GM23338 (cell line): ENCODE results near the gene VSTM2L. TPM values are rescaled to one million over a fixed set of nuclear protein-coding genes. Genes with fewer than 3 reads are reported as not detected.
A peak's percentile ranks its signal among the peaks of the same experiment; 100 is the strongest.

Experiments
- ATAC-seq: fragments of 200-7000 bp; cut with Tn5 transposase; 3 replicates; pipeline ENCODE4 v1.9.1; 2020
- DNase-seq: peaks from one replicate; pipeline ENCODE4 v3.0.0-alpha.2; 2015; ENCODE audit warnings: low spot score
- H2AFZ ChIP-seq: fragments of 200-600 bp; sonication (generic); 2 replicates; pipeline ENCODE4 v1.8.0; 2016; ENCODE audit warnings: antibody characterized with exemption, mild to moderate bottlenecking, moderate library complexity
- H3F3A ChIP-seq: fragments of 200-600 bp; sonication (generic); replicated peaks from 2 replicates; pipeline ENCODE4 v1.8.0; 2017; ENCODE audit warnings: antibody characterized with exemption, mixed run types, low read depth
- H3K27ac ChIP-seq: fragments of 200-600 bp; sonication (generic); 2 replicates; pipeline ENCODE4 v1.6.1; 2016; ENCODE audit warnings: low read depth
- H3K27me3 ChIP-seq: fragments of 200-600 bp; sonication (generic); 2 replicates; pipeline ENCODE4 v1.8.0; 2016; ENCODE audit warnings: mild to moderate bottlenecking, mixed run types, moderate library complexity; ENCODE audit not compliant: insufficient read depth
- H3K36me3 ChIP-seq: fragments of 200-600 bp; sonication (generic); 2 replicates; pipeline ENCODE4 v1.8.0; 2016; ENCODE audit warnings: mild to moderate bottlenecking; ENCODE audit not compliant: insufficient read depth
- H3K4me1 ChIP-seq: fragments of 200-600 bp; sonication (generic); 2 replicates; pipeline ENCODE4 v1.8.0; 2016; ENCODE audit warnings: mild to moderate bottlenecking, moderate library complexity; ENCODE audit not compliant: insufficient read depth
- H3K4me2 ChIP-seq: fragments of 200-600 bp; sonication (generic); 2 replicates; pipeline ENCODE4 v1.7.1; 2017; ENCODE audit warnings: mixed run types
- H3K4me3 ChIP-seq: fragments of 200-600 bp; sonication (generic); 2 replicates; pipeline ENCODE4 v1.6.1; 2016; ENCODE audit warnings: mixed run types
- H3K79me2 ChIP-seq: fragments of 200-600 bp; sonication (generic); replicated peaks from 2 replicates; pipeline ENCODE4 v1.8.0; 2017; ENCODE audit warnings: mild to moderate bottlenecking; ENCODE audit not compliant: insufficient read depth
- H3K9me2 ChIP-seq: fragments of 200-600 bp; sonication (generic); 2 replicates; pipeline ENCODE4 v1.8.0; 2017; ENCODE audit not compliant: insufficient read depth
- H4K20me1 ChIP-seq: fragments of 200-600 bp; sonication (generic); replicated peaks from 2 replicates; pipeline ENCODE4 v1.8.0; 2017; ENCODE audit warnings: mild to moderate bottlenecking; ENCODE audit not compliant: insufficient read depth
- H3K27ac Mint-ChIP-seq: 2 replicates; pipeline ENCODE4 v1.8.0; 2020; ENCODE audit warnings: inconsistent platforms, mild to moderate bottlenecking, moderate library complexity, mixed read lengths
- H3K27me3 Mint-ChIP-seq: 3 replicates; pipeline ENCODE4 v1.8.0; 2022; ENCODE audit warnings: low read depth, mild to moderate bottlenecking, moderate library complexity, mixed read lengths, inconsistent platforms; ENCODE audit not compliant: insufficient read depth, poor library complexity
- H3K36me3 Mint-ChIP-seq: 3 replicates; pipeline ENCODE4 v1.8.0; 2021; ENCODE audit warnings: low read depth, mild to moderate bottlenecking, inconsistent platforms, moderate library complexity, mixed read lengths
- H3K4me1 Mint-ChIP-seq: 3 replicates; pipeline ENCODE4 v1.8.0; 2020; ENCODE audit warnings: mild to moderate bottlenecking, inconsistent platforms, mixed read lengths
- H3K4me3 Mint-ChIP-seq: 3 replicates; pipeline ENCODE4 v1.8.0; 2021; ENCODE audit warnings: moderate library complexity, mild to moderate bottlenecking, inconsistent platforms, mixed read lengths
- H3K9me3 Mint-ChIP-seq: 3 replicates; pipeline ENCODE4 v1.8.0; 2020; ENCODE audit warnings: moderate library complexity, mild to moderate bottlenecking, inconsistent platforms, mixed read lengths
- CREB1 ChIP-seq: fragments of 250-450 bp; sonication (Bioruptor Pico); IDR thresholded peaks from 2 replicates; pipeline ENCODE4 v1.5.0; 2020; ENCODE audit warnings: low read depth, mild to moderate bottlenecking, moderate library complexity
- EZH2 ChIP-seq: fragments of 200-600 bp; sonication (generic); IDR thresholded peaks from one replicate; pipeline ENCODE4 v1.8.0; 2017; ENCODE audit warnings: antibody characterized with exemption, mild to moderate bottlenecking, low read depth; ENCODE audit not compliant: unreplicated experiment
- EZH2phosphoT487 ChIP-seq: fragments of 200-600 bp; sonication (generic); IDR thresholded peaks from one replicate; pipeline ENCODE4 v1.8.1; 2018; ENCODE audit warnings: antibody characterized with exemption; ENCODE audit not compliant: unreplicated experiment
- JUNB ChIP-seq: IDR thresholded peaks from one replicate; pipeline ENCODE4 v1.6.1; 2016; ENCODE audit warnings: antibody characterized with exemption; ENCODE audit not compliant: unreplicated experiment
- NANOG ChIP-seq: IDR thresholded peaks from 2 replicates; pipeline ENCODE4 v1.6.1; 2016; ENCODE audit warnings: antibody characterized with exemption, borderline replicate concordance
- POLR2AphosphoS5 ChIP-seq: IDR thresholded peaks from 2 replicates; pipeline ENCODE4 v1.6.1; 2016; ENCODE audit warnings: antibody characterized with exemption, low read depth
- REST ChIP-seq: IDR thresholded peaks from one replicate; pipeline ENCODE4 v1.6.1; 2018; ENCODE audit warnings: antibody characterized with exemption; ENCODE audit not compliant: unreplicated experiment
- STAT1 ChIP-seq: IDR thresholded peaks from one replicate; pipeline ENCODE4 v1.6.1; 2016; ENCODE audit warnings: antibody characterized with exemption; ENCODE audit not compliant: unreplicated experiment
- ZNF114 ChIP-seq: fragments of 250-450 bp; sonication (Bioruptor Pico); IDR thresholded peaks from 2 replicates; pipeline ENCODE4 v1.5.0; 2020; ENCODE audit warnings: mild to moderate bottlenecking, moderate library complexity
- ZNF331 ChIP-seq: fragments of 250-450 bp; sonication (Bioruptor Pico); IDR thresholded peaks from 2 replicates; pipeline ENCODE4 v1.5.0; 2020; ENCODE audit warnings: low read depth, mild to moderate bottlenecking, moderate library complexity
- polyA plus RNA-seq: library from polyadenylated mRNA; unstranded; fragments of >200 nt; fragmentation: Nextera tagmentation; extraction: Ambion mirVana; gene quantifications from 2 replicates; pipeline ENCODE4 v1.2.1, GENCODE V29; 2016
- total RNA-seq: library from RNA; depleted of rRNA; stranded (reverse); fragments of >200 nt; shearing (Covaris generic); gene quantifications from 2 replicates; pipeline ENCODE4 v1.2.3, GENCODE V29; 2014
- TF ChIP-seq, protein P1 (sequence below), 2 experiments: fragments of 200-600 bp in 1 of 2; sonication (generic) in 1 of 2; conservative IDR thresholded peaks; 2 replicates each; pipeline versions ENCODE4 v1.5.1 to v1.6.1; 2016 to 2017; ENCODE audit warnings: antibody characterized with exemption in 2 of 2, low read depth in 2 of 2, mild to moderate bottlenecking in 2 of 2, moderate library complexity in 1 of 2
- TF ChIP-seq, protein P2 (sequence below): IDR thresholded peaks from 2 replicates; pipeline ENCODE4 v1.6.1; 2016; ENCODE audit warnings: antibody characterized with exemption
- TF ChIP-seq, protein P3 (sequence below): fragments of 250-450 bp; sonication (Bioruptor Pico); IDR thresholded peaks from 2 replicates; pipeline ENCODE4 v1.5.0; 2020; ENCODE audit warnings: mild to moderate bottlenecking, moderate library complexity

The VSTM2L gene
- total and polyA plus RNA-seq, 2 experiments from 2014 or later: 0.60 to 1.9 TPM

GRCh38 chr20:37986873-37987601 is 84.1 kb downstream of the VSTM2L start:
- no peaks in the 10 kb centered on the region for H3K4me1 ChIP-seq
- H3K79me2 ChIP-seq: no peaks in the 10 kb centered on the region
- ATAC-seq: no peak
- Mint-ChIP-seq H3K27ac (no peak overlapping the region), H3K4me1 (peaks cover 5% of the 10 kb centered on the region; the same call in 2 of the 3 replicates), H3K36me3 (peaks cover 28% of the 10 kb centered on the region), H3K27me3 (peaks cover 5% of the 10 kb centered on the region), H3K4me3 (no peak overlapping the region), H3K9me3 (no peaks in the 10 kb centered on the region; the same call in 2 of the 3 replicates)
- no peak overlapping the region for H3K4me2 ChIP-seq
- peaks cover 11% of the 10 kb centered on the region; the same call in 1 of the 2 replicates for H3K36me3 ChIP-seq
- no peak overlapping the region for H3K27ac ChIP-seq
- TF ChIP-seq POLR2AphosphoS5 (no peak), NANOG (no peak), REST (no peak), EZH2phosphoT487 (no peak), STAT1 (no peak), JUNB (no peak), ZNF331 (CRISPR knock-in tag) (no peak), EZH2 (no peak), ZNF114 (CRISPR knock-in tag) (no peak), CREB1 (no peak)
- TF ChIP-seq, protein P1, sequence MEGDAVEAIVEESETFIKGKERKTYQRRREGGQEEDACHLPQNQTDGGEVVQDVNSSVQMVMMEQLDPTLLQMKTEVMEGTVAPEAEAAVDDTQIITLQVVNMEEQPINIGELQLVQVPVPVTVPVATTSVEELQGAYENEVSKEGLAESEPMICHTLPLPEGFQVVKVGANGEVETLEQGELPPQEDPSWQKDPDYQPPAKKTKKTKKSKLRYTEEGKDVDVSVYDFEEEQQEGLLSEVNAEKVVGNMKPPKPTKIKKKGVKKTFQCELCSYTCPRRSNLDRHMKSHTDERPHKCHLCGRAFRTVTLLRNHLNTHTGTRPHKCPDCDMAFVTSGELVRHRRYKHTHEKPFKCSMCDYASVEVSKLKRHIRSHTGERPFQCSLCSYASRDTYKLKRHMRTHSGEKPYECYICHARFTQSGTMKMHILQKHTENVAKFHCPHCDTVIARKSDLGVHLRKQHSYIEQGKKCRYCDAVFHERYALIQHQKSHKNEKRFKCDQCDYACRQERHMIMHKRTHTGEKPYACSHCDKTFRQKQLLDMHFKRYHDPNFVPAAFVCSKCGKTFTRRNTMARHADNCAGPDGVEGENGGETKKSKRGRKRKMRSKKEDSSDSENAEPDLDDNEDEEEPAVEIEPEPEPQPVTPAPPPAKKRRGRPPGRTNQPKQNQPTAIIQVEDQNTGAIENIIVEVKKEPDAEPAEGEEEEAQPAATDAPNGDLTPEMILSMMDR (conservative IDR thresholded peaks at IDR 0.05; ENCODE audit: low read depth in 2 of 2): no peak
- TF ChIP-seq, protein P2, sequence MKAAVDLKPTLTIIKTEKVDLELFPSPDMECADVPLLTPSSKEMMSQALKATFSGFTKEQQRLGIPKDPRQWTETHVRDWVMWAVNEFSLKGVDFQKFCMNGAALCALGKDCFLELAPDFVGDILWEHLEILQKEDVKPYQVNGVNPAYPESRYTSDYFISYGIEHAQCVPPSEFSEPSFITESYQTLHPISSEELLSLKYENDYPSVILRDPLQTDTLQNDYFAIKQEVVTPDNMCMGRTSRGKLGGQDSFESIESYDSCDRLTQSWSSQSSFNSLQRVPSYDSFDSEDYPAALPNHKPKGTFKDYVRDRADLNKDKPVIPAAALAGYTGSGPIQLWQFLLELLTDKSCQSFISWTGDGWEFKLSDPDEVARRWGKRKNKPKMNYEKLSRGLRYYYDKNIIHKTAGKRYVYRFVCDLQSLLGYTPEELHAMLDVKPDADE: no peak
- TF ChIP-seq, protein P3, sequence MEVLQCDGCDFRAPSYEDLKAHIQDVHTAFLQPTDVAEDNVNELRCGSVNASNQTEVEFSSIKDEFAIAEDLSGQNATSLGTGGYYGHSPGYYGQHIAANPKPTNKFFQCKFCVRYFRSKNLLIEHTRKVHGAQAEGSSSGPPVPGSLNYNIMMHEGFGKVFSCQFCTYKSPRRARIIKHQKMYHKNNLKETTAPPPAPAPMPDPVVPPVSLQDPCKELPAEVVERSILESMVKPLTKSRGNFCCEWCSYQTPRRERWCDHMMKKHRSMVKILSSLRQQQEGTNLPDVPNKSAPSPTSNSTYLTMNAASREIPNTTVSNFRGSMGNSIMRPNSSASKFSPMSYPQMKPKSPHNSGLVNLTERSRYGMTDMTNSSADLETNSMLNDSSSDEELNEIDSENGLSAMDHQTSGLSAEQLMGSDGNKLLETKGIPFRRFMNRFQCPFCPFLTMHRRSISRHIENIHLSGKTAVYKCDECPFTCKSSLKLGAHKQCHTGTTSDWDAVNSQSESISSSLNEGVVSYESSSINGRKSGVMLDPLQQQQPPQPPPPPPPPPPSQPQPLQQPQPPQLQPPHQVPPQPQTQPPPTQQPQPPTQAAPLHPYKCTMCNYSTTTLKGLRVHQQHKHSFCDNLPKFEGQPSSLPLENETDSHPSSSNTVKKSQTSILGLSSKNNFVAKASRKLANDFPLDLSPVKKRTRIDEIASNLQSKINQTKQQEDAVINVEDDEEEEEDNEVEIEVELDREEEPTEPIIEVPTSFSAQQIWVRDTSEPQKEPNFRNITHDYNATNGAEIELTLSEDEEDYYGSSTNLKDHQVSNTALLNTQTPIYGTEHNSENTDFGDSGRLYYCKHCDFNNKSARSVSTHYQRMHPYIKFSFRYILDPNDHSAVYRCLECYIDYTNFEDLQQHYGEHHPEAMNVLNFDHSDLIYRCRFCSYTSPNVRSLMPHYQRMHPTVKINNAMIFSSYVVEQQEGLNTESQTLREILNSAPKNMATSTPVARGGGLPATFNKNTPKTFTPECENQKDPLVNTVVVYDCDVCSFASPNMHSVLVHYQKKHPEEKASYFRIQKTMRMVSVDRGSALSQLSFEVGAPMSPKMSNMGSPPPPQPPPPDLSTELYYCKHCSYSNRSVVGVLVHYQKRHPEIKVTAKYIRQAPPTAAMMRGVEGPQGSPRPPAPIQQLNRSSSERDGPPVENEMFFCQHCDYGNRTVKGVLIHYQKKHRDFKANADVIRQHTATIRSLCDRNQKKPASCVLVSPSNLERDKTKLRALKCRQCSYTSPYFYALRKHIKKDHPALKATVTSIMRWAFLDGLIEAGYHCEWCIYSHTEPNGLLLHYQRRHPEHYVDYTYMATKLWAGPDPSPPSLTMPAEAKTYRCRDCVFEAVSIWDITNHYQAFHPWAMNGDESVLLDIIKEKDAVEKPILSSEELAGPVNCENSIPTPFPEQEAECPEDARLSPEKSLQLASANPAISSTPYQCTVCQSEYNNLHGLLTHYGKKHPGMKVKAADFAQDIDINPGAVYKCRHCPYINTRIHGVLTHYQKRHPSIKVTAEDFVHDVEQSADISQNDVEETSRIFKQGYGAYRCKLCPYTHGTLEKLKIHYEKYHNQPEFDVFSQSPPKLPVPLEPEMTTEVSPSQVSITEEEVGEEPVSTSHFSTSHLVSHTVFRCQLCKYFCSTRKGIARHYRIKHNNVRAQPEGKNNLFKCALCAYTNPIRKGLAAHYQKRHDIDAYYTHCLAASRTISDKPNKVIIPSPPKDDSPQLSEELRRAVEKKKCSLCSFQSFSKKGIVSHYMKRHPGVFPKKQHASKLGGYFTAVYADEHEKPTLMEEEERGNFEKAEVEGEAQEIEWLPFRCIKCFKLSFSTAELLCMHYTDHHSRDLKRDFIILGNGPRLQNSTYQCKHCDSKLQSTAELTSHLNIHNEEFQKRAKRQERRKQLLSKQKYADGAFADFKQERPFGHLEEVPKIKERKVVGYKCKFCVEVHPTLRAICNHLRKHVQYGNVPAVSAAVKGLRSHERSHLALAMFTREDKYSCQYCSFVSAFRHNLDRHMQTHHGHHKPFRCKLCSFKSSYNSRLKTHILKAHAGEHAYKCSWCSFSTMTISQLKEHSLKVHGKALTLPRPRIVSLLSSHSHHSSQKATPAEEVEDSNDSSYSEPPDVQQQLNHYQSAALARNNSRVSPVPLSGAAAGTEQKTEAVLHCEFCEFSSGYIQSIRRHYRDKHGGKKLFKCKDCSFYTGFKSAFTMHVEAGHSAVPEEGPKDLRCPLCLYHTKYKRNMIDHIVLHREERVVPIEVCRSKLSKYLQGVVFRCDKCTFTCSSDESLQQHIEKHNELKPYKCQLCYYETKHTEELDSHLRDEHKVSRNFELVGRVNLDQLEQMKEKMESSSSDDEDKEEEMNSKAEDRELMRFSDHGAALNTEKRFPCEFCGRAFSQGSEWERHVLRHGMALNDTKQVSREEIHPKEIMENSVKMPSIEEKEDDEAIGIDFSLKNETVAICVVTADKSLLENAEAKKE: no peak
- peak; percentile 34 for DNase-seq
- H3K4me3 ChIP-seq: no peak overlapping the region
- no peaks in the 10 kb centered on the region for H3F3A ChIP-seq
- no peaks in the 10 kb centered on the region for H3K9me2 ChIP-seq
- H2AFZ ChIP-seq: no peak overlapping the region
- H3K27me3 ChIP-seq: no peaks in the 10 kb centered on the region
- peaks cover 4% of the 10 kb centered on the region; the same call in 1 of the 2 replicates for H4K20me1 ChIP-seq
